OCI-LY3 (cell line): ENCODE data around the gene TXNL1.

Experiments used
- H2AFZ ChIP-seq: fragments of 200-600, 300-600 bp; shearing (Covaris generic); 2 replicates; pipeline ENCODE4 v1.6.0; 2014; ENCODE audit warnings: antibody characterized with exemption, low read depth, low read length
- H3K27ac ChIP-seq: fragments of 200-600, 300-600 bp; sonication (generic); 2 replicates; pipeline ENCODE4 v1.5.1; 2014; ENCODE audit warnings: mild to moderate bottlenecking, low read length, moderate library complexity, mixed read lengths
- H3K27me3 ChIP-seq: fragments of 200-600, 300-600 bp; sonication (generic); 2 replicates; pipeline ENCODE4 v1.6.1; 2014; ENCODE audit warnings: low read depth, low read length, mixed read lengths
- H3K36me3 ChIP-seq: fragments of 200-600, 300-600 bp; sonication (generic); replicated peaks from 2 replicates; pipeline ENCODE3; 2014; ENCODE audit warnings: low read depth, low read length, mixed read lengths
- H3K4me1 ChIP-seq: fragments of 300-600, 200-600 bp; sonication (generic); 2 replicates; pipeline ENCODE4 v1.6.1; 2014; ENCODE audit warnings: low read length, mixed read lengths
- H3K4me2 ChIP-seq: fragments of 200-600, 300-600 bp; sonication (generic); 2 replicates; pipeline ENCODE4 v1.6.1; 2014; ENCODE audit warnings: low read length, mixed read lengths
- H3K4me3 ChIP-seq: fragments of 300-600, 200-600 bp; sonication (generic); 2 replicates; pipeline ENCODE4 v1.5.1; 2014; ENCODE audit warnings: antibody characterized with exemption, mild to moderate bottlenecking, low read length, moderate library complexity
- H3K79me2 ChIP-seq: fragments of 300-600, 200-600 bp; shearing (Covaris generic); 2 replicates; pipeline ENCODE4 v1.6.1; 2014; ENCODE audit warnings: mild to moderate bottlenecking, low read length, mixed read lengths
- H3K9ac ChIP-seq: fragments of 300-600, 200-600 bp; shearing (Covaris generic); 2 replicates; pipeline ENCODE4 v1.6.0; 2014; ENCODE audit warnings: mild to moderate bottlenecking, low read length, moderate library complexity
- H3K9me3 ChIP-seq: fragments of 200-600, 300-600 bp; shearing (Covaris generic); 2 replicates; pipeline ENCODE4 v1.6.1; 2014; ENCODE audit warnings: low read length, mixed read lengths; ENCODE audit not compliant: insufficient read depth
- H4K20me1 ChIP-seq: fragments of 200-600, 300-600 bp; sonication (generic); 2 replicates; pipeline ENCODE4 v1.6.1; 2016; ENCODE audit warnings: low read length, mixed read lengths; ENCODE audit not compliant: insufficient read depth
- CTCF ChIP-seq: fragments of 200-600, 300-600 bp; sonication (generic); IDR thresholded peaks from 2 replicates; pipeline ENCODE4 v1.5.1; 2014; ENCODE audit warnings: antibody characterized with exemption, low read length, low read depth
- EZH2phosphoT487 ChIP-seq: fragments of 200-600 bp; shearing (Covaris generic); IDR thresholded peaks from 2 replicates; pipeline ENCODE4 v1.6.1; 2018; ENCODE audit warnings: antibody characterized with exemption, mixed run types, low read depth

The TXNL1 gene

DNA sequence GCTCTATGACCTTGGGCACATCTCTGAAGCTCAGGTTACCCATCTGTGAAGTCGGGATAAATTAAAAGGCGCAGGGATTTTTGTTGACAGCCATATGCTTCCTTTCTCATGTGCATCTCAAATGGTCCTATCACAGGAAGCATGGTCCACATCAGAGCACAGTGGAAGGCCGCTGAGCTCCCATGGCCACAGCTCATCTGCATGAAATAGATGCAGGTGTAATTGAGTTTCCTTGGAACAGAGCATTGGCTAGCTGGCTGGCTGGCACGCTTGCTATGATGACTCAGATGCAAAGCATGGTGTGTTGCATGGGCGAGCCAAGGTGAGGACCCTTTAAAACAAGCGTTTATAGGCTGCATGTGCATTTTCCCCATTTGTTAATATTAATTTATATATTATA, 79.3 kb downstream of the TXNL1 start:
- H3K79me2 ChIP-seq: no peaks in the 10 kb centered on the region
- H3K9ac ChIP-seq: no peak overlapping the region
- H3K4me2 ChIP-seq: no peak overlapping the region
- H3K4me3 ChIP-seq: no peak overlapping the region
- H2AFZ ChIP-seq: no peak overlapping the region
- no peaks in the 10 kb centered on the region for H3K9me3 ChIP-seq
- H3K4me1 ChIP-seq: peaks cover 45% of the 10 kb centered on the region
- peaks cover 17% of the 10 kb centered on the region for H3K27me3 ChIP-seq
- no peaks in the 10 kb centered on the region for H3K36me3 ChIP-seq
- H3K27ac ChIP-seq: no peak overlapping the region
- no peaks in the 10 kb centered on the region for H4K20me1 ChIP-seq
- no peak for TF ChIP-seq EZH2phosphoT487
- TF ChIP-seq CTCF: no peak

- no peak overlapping the region for H3K4me2 ChIP-seq
- TF ChIP-seq CTCF (no peak), EZH2phosphoT487 (no peak)
- no peak overlapping the region for H3K27ac ChIP-seq
- peaks cover 17% of the 10 kb centered on the region for H3K27me3 ChIP-seq
- H3K9ac ChIP-seq: no peak overlapping the region
- H2AFZ ChIP-seq: no peak overlapping the region
- H3K79me2 ChIP-seq: no peaks in the 10 kb centered on the region
- H4K20me1 ChIP-seq: no peaks in the 10 kb centered on the region
- H3K9me3 ChIP-seq: no peaks in the 10 kb centered on the region
- peaks cover 25% of the 10 kb centered on the region for H3K4me1 ChIP-seq
- no peaks in the 10 kb centered on the region for H3K36me3 ChIP-seq
- no peak overlapping the region for H3K4me3 ChIP-seq
Measured at GRCh38 chr18:56556907-56557306, 81.5 kb downstream of the TXNL1 start.

DNA sequence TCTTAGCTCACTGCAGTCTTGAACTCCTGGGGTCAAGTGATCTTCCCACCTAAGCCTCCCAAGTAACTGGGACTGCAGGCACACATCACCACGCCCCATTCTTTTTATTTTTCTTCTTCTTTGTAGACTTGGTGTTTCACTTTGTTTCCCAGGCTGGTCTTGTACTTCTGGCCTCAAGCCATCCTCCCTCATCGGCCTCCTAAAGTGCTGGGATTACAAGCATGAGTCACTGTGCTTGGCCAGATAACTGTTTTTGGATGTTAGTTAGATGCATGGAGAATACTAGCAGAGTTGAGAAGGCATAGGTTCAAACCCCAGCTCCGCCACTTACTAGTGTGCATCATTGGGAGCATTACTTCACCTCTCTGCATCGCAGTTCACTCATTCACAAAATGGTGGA, 88.3 kb downstream of the TXNL1 start:
- Histone ChIP-seq H3K27ac (no peak overlapping the region), H3K36me3 (no peaks in the 10 kb centered on the region), H3K4me3 (no peak overlapping the region), H3K4me2 (no peak overlapping the region), H3K9ac (no peak overlapping the region), H2AFZ (no peak overlapping the region), H3K9me3 (no peaks in the 10 kb centered on the region), H3K4me1 (no peaks in the 10 kb centered on the region), H4K20me1 (no peaks in the 10 kb centered on the region), H3K27me3 (no peaks in the 10 kb centered on the region), H3K79me2 (no peaks in the 10 kb centered on the region)
- no peak for TF ChIP-seq CTCF
- no peak for TF ChIP-seq EZH2phosphoT487
